GM19238 (cell line): Measurements from ENCODE around the gene GJC1.
"Not testable (repeated sequence)": the region's sequence is repeated elsewhere in the genome, so short reads cannot be mapped to it uniquely, and the experiment has no call there.

ENCODE experiments used
- DNase-seq: peaks from one replicate; pipeline ENCODE4 v3.0.0; 2011; ENCODE audit warnings: low spot score; ENCODE audit not compliant: insufficient read length

The GJC1 gene

DNA sequence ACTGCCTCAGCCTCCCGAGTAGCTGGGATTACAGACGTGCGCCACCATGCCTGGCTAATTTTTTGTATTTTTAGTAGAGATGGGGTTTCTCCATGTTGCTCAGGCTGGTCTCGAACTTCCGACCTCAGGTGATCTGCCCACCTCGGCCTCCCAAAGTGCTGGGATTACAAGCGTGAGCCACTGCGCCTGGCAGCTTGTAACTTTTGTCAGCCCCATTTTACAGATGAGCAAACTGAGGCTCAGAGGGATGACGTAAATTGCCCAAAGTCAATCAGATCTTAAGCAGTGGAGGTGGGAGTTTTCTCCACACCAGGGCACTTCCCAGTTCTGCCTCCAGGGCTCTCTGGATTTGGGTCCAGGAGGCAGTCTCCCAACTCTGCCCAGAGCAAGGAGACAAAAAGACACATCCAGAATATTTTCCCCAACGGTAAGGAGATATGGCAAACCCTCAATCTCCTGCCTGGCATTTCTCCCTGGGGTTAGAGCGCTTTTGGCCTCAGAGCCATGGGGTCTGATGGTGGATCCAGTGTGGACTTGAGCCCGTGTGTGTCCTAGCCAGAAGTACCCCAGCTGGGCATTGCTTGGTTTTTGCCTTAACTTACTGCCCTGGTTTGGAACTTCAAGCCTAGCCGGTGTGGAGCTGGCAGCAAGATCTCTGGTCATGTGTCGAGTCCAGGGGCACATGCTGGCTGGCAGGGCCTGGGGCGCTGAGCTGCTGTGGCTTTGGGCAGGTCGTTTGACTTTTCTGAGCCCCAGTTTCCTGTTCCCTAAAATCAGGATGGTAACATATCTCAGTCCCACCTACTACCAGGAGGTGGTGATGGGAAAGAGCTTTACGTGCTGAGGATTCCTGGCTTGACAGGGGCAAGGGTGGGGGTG lies 67.9 kb downstream of the GJC1 start:
- no peak for DNase-seq

DNA sequence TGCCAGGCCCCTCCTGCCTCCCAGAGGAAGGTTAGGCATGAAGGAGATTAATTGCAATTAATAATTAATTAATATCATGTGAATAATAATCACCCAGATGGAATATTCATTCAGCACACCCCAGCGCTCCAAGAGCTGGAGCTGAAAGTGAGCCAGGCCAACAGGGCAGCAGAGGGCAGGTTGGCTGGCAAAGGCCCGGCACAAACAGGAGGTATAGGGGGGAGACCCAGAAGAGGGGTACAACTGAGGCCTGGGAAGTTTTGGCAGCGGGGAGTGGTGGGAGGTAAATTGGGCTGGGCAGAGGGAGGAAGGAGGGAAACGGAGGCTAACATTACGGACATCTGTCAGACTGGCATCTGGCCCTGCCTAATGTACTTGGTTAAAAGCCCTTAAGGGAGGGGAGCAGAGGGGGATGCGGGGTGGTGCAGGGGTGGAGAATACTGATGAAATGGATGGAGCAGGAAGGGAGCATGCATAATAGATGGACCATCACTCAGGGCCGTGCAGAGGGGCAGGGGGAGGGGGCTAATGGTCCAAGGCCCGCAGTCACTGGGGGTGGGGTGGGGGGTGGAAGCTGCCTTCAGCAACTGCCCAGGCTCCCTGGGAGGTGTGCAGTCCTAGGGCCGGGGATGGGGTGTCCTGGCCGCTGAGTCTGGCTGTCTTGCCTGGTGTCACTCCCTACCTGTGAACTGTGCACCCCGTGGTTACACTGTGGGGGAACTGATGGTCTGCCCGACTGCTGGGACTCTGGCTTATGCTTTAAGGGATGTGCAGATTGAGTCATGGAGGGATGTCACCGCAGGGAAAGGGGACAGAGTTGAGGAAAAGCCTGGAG lies 69.4 kb downstream of the GJC1 start:
- DNase-seq, result no peak

GRCh38 chr17:44759916-44760243 lies 70.2 kb downstream of the GJC1 start:
- DNase-seq, result no peak

- DNase-seq, result no peak
These were observed 70.8 kb downstream of the GJC1 start for GRCh38 chr17:44759086-44759915.

DNA sequence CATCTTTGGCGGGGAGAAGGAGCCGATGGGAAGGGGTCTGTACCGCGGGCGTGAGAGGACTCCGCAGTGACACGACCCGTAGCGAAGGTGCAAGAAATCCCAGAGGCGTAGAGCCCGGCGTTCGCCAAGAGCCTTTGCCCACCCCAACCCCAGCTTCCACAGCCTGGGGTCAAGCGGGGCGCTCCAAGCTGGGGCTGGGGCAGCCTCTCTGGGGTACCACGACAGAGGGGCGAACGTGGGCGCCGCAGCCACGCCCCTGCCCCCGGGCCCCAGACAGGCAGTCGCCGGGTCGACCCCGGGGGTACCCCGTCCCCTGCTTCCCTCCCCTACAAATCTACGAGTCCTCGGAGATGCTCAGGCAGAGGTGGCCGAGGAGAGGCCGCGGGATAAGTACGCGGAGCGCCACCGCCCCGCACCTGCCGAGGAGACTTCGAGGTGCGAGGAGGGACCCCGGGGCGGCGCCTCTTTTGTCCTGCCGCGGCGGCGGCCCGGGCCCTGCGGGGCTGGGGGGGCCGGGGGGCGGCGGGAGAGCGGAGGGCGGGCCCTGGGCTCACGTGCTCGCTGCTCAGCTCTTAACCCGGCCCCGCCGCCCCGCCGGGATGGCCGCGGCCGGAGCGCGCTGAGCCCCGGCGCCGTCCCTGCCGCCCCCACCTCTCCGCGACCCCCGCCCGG lies 71.5 kb downstream of the GJC1 start, which contains the start of gene ADAM11:
Gene ADAM11, plus strand, starts transcription at position 575 of the 672 bp plus-strand sequence. CDS start 212 bp downstream, outside the sequence.
- DNase-seq, result no peak

- no peak for DNase-seq
These were observed 72.1 kb downstream of the GJC1 start for GRCh38 chr17:44757918-44758413.

DNA sequence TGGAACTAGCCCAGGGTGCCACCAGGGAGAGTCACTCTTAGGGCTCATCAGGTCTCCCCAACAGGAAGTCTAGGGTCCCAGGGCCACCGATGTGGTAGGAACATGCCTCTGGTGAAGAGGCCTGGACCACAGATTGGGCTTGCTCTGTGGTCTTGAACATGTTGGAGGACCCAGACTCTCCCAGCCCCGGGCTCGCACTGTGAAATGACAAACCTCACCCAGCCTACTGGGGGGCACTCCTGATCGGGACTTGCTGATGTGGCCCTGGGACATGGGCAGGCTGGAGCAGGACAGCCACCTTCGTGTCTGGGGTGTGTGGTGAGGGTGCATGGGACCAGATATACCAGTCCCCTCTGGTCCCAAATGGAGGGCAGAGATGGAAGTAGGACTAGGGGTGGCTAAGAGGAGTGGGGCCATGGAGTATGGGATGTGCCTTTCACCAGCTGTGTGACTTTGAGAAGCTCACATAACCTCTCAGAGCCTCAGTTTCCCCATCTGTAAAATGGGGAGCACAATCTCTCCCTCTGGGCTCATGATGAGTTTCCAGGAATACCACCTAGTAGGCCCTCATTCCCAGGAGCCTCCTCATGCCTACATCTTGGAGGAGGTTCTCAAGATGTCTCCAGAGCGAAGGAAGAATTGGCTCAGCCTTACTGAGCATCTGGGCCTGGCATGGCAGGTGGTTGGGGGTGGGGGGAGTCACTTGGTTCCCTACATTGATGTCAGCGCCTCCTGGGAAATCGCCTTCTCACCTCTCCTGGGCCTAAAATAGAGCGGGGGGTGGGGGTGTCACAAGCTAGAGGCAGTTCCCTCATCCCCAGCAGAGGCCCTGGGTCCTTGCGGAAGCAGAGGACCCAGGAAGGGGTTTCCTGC lies 72.8 kb downstream of the GJC1 start:
- no peak for DNase-seq

GRCh38 chr17:44755180-44755579 lies 74.9 kb downstream of the GJC1 start:
- not testable (repeated sequence) for DNase-seq

GRCh38 chr17:44754276-44754675 lies 75.8 kb downstream of the GJC1 start:
- DNase-seq, result no peak

DNA sequence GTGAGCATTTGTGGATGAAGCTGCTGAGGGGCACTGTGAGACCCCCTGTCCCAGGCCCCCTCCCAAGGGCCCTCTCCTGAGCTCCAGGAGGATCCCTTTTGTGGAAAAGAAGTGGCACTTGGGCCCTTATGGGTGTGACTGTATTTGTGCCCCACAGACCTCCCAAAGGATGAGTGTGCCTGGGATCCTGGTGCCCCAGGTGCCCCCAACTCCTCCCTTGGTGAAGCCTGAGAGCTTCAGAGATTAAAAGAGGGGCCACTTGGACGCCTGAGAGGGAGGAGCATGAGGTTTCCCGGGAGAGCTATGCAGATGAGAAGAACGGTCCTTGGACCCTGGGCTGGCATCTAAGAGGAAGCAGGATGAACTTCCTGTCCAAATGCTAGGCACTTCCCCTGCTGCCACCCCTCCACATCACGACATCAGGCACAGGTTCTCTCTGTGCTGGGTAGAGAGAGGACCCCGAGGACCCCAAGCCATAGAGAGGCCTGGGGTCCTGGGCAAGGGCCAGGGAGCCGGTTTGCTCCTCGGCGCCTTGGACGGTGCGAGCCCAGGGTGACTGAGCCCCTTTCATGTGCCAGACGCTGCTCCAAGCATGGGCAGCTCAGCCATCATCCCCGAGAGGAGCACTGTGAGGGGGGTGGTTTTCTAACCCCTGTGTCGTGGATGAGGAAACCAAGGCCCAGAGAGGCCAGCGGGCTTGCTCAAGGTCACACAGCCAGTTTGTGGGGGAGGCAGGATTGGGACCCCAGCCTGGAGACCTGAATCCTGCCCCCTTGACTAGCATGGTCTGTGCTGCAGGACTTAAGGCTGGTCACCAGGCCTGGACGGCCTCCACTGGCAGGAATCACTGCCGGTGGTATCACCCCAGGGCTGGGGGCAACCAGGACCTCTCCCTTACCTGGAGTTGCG lies 76.9 kb downstream of the GJC1 start:
- DNase-seq, result no peak

DNA sequence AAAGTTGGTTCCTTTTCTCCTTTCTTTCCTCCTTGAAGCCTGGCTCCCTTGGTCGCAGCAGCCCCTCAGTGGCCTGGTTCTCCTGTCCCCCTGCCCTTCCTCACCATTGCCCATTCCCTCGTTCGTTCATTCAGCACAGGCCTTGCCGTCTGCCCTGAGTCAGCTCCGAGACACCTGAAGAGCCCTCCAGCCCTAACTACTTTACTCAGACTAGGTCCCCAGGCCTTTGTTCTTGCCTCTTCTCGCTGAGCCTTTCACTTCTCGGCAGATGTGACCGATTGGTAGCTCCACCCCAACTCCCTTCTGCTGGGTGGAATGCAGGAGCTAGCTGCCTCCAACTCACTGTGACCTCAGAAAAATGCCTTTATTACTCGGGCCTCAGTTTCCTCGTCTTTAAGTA lies 78.3 kb downstream of the GJC1 start:
- DNase-seq, result no peak

- DNase-seq, result no peak
These were observed 78.8 kb downstream of the GJC1 start for GRCh38 chr17:44751331-44751730.

DNA sequence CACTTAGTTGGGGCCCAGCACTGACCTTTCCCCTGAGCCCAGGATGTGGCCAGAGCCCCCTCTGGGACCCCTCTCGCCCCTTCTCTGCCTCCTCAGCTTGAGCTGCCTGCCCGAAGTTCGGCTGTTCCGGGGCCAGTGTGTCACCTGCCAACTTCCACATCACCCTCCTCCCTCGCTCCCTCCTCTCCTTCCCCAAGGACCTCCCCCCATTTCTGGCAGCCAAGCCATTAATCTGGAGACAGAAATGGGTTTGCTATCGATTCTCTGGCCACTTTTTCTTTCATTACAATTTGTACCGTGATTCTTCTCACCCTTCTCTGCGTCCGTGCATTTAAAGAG lies 80.1 kb downstream of the GJC1 start:
- no peak for DNase-seq

DNA sequence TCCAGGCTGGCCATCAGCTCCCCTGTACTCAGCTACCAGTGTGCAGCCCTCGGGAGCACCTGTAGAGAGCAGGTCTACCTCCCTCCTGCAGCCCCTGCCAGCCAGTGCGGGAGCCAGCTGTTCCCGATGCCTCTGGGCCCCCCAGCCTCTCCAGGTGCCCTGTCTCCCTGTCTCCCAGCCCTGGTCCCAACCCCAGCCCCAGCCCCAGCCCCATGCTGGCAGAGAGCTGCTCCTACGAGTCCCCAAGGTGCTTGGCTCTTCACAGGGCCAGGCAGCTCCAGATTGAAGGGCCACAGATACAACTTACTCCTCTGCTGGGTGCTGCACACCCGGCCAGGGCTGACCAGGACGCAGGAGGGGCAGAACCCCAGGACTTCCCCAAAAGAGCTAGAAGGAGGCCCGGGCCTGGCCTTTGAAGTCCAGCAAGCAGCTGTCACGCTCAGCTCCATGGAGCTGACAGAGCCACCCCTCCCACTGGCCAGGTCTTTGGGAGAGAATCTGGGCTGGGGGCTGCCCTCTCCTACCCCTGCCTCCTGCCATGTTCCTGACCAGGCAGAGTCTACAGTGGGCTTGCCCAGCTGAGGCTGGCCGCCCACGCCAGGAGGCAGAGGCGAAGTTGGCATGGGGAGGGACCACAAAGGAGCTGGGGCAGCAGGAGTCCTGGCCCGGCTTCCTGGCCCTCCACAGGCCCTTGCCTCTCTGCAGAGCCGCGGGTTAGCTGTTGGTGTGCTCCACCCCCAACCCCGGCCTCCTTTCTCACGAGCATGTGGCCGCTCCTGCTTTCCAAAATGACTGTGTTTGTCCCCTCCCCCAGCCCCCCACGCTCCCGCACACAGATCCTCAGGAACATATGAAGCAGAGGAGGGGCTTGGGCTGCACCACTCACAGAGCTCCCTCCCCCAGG lies 80.8 kb downstream of the GJC1 start:
- DNase-seq, result no peak
